GM21528 (cell line): ENCODE data around the gene MTHFD2L.
"Not testable (repeated sequence)": the region's sequence is repeated elsewhere in the genome, so short reads cannot be mapped to it uniquely, and the experiment has no call there.

ENCODE experiments used
- ATAC-seq: cut with Tn5 transposase; IDR thresholded peaks from one replicate; pipeline ENCODE4 v1.9.1; 2021; ENCODE audit warnings: mild to moderate bottlenecking, moderate library complexity; ENCODE audit not compliant: unreplicated experiment, low FRiP score

The MTHFD2L gene

DNA sequence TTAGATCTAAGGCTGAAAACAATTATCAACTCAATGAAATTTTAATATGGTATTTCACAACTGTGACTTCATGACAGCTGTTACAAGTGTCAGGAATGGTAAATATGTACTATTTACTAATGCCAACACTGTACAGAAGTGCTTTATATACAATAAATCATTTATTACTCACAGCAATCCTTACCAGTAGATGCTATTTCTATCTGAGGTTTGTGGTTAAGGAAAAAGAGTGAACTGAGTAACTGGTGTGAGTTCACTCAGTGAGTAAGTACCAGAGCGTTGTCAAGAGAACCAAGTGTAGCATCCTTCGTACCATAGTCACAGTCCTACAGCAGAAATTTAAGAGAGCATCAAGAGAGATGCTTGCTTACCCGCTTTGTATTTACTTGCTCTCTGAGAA lies 23.3 kb downstream of the MTHFD2L start:
- ATAC-seq: no peak

DNA sequence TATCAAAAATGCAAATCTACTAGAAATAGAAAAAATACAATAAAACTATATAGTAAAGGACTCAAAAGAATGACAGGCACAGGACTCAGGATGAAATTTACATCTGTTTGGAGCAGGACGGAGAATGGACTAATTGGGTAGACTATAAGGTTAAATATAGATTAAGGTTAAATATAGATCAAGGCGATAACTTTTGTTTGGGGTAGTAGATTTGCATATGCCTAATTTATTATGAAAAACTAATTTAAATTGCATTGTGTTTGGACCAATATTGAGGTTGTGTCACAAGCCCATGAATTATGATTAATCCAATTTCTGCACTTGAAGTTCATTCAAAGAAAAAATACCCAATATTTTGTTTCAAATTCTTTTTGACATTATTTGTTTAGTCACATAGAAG lies 31.0 kb downstream of the MTHFD2L start:
- no peak for ATAC-seq

DNA sequence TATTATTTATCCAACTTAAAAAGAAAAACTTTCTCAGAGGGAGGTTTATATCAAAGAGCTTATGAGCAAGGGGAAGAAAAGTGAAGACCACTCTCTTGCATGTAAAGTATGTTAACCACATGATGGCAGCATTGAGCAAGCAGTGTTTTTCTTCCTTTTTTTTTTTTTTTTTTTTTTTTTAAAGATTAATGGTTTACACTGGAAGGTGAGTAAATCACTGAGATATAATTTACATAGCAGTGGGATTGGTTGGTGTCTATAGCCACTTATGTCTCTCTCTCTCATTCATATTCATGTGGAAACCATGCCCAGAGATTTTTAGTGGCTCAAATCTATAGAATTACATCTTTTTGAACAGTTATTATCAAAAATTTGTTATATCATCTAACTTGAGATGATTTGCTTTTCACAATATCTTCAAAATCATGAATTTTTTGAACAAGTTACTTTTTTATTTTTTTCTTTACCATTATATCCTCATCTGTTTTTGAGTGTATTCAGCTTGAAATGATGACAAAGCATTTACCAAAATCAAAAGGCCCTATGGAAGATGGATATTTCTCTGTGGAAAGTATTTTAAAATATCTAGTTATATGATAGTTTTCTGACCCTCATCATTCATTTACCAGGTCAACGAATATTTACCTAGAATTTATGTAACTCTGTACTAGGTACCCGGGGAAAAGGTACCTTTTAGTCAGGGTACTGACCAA lies 31.6 kb downstream of the MTHFD2L start:
- no peak for ATAC-seq

DNA sequence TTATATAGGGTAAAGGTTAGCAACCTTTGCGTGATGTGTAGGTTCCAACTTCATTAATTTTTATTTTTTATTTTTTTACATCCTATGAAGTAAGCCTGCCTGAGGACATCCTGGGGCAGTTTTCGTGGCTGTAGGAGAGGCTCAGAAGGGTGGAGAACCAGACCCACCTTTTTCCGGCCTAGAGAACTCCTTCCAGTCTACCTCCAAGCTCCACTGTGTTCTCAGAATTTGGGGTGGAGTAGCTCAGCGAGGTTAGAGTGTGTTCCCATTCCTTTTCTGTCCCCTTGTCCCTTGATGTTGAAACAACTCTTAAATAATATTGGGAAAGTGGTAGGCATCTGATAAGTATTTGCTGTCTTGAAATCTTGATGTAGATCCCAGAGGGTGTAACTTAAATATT lies 32.4 kb downstream of the MTHFD2L start:
- no peak for ATAC-seq

DNA sequence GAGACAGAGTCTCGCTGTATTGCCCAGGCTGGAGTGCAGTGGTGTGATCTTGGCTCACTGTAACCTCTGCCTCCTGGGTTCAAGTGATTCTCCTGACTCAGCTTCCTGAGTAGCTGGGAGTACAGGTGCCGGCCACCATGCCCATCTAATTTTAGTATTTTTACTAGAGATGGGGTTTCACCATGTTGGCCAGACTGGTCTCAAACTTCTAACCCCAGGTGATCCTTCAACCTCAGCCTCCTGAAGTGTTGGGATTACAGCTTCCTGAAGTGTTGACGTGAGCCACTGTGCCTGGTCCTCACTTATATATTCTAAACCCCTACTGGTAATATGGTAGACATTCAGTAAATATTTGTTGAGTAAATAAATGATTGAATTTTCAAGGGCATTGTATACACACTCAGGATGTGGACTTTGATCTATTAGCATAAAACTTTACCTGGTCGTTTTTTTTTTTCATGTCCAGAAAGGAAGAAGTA lies 33.0 kb downstream of the MTHFD2L start:
- no peak for ATAC-seq

DNA sequence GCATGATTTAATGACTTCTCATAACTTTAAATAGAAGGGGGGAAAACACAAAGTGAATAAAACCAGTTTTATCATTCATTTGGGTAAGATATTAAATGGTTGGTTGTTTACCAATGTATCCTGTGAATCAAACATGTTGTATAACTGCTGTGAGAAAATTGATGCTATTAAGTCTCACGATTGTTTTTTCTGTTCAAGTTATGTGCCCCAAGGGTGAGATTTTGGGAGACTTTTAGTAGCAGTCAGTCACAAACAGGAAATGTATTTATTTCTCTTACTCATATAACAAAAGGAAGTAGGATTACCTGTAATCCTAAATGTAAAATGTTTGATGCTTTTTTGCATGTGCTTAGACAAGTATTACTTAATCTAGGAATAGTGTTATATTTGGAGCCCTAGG lies 39.2 kb downstream of the MTHFD2L start:
- peak; percentile 63 for ATAC-seq

DNA sequence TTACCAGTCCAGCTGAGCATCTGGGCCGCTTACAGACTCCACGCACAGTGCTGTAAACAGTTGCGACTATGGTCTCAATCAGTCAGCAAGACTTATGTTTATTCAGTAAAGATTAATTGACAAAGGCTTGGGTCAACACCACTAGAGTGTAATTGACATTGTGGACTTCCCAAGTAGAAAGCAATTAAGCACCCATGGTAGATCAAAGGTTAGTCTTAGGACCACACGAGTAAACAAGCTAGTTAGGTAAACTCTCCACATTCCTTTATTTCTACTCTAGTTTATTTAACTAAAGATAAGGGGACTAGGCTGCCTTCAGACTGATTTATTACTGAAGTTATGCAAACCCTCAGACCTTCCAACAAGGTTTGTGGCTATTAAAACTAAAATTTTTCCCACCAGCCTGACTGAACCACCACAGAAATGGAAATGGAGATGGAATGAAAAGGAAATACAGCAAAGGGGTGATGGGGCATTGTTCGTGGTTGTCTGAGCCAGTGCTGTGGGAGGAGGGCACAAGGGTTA lies 44.2 kb downstream of the MTHFD2L start:
- ATAC-seq: no peak

DNA sequence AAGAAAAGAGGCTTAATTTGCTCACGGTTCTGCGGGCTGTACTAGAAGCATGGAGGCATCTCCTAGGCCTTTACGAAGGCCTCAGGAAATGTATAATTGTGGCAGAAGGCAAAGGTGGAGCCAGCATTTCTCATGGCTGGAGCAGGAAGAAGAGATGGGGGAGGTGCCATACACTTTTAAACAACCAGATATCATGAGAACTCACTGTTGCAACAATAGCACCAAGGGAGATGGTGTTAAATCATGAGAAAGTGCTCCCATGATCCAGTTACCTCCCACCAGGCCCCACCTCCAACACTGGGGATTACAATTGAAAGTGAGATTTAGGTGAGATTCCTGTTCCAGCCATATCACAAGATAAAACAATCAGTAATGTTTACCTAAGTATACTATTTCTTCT lies 45.5 kb downstream of the MTHFD2L start:
- ATAC-seq: no peak

DNA sequence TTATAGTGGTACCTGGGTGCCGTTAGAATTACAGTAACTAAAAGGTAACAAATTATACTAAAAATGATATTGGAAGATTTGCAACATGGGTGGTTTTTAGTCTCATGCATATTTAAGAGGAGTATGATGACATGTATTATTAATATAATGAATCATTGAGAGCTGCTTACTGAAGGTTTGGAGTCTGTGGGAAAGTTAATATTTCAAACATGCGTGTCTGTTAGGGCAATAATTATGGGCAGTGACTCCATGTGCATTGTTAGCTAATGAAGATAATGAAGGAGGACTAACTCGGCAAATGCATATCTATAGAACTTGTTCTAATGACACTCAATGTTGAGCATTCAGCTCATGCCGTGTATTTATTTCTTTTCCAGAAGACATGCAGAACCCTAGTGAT lies 47.1 kb downstream of the MTHFD2L start:
- ATAC-seq: no peak

DNA sequence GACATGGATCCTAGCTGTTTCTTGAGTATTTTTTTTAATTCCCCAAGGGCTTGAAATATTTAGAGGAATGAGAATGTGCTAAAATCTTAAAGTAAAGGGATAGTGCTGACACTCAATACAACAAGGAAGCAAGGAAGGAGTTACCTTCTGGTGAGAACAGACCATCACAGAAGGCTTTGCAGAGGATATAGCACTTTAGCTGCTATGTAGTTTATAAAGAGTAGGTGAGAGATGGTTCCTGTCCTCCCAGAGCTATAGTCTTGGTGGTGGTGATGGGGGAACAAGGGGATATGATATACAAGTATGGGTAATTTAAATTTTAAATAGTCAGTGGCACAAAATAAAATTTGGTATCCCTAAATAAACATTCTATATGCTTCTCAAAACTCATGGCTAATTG lies 47.6 kb downstream of the MTHFD2L start:
- no peak for ATAC-seq

DNA sequence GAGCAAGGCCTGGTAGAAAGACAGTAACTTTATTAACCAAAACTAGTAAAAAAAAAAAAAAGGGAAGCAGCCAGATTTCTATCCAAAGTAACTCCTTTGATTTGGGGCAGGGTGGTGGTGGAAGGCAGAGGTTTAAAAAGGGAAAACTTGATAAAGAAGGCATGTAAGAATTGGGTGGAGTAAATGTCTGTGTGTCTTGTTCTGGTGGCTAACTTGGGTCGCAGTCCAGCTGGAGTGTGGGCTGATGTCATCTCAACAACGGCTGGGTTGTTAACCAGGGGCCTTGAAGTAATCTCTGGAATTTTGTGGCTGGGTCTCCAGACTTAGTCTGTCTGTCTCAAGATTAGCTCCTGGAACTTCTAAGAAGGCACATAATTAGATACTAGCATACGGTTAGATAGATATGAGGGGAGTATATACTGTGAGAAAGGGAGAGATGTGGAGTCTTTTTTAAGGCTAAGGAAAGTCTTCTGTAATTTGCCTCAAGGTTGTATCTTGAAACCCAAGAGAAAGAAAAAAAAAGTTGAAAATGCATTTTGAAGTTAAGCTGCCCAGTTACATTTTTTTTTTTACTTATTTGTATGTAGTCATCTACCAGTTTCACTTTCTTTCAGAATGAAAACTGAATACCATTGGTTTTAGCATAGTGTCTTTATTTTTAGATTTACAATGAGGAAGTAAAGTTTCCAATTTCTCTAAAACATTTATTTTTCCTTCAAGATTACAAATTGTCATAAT lies 48.3 kb downstream of the MTHFD2L start:
- peak; percentile 82 for ATAC-seq

DNA sequence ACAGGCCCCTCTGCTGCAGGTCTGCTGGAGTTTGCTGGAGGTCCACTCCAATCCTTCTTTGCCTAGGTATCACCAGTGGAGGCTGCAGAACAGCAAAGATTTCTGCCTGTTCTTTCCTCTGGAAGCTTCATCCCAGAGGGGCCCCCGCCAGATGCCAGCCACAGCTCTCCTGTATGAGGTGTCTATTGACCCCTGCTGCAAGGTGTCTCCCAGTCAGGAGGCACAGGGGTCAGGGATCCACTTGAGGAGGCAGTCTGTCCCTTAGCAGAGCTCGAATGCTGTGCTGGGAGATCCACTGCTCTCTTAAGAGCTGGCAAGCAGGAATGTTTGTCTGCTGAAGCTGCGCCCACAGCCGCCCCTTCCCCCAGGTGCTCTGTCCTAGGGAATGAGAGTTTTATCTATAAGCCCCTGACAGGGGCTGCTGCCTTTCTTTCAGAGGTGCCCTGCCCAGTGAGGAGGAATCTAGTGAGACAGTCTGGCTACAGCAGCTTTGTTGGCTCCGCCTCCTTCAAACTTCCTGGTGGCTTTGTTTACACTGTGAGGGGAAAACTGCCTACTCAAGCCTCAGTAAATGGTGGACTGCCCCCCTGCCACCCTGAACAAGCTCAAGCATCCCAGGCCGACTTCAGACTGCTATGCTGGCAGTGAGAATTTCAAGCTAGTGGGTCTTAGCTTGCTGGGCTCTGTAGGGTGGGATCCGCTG lies 56.7 kb downstream of the MTHFD2L start:
- ATAC-seq: not testable (repeated sequence)

DNA sequence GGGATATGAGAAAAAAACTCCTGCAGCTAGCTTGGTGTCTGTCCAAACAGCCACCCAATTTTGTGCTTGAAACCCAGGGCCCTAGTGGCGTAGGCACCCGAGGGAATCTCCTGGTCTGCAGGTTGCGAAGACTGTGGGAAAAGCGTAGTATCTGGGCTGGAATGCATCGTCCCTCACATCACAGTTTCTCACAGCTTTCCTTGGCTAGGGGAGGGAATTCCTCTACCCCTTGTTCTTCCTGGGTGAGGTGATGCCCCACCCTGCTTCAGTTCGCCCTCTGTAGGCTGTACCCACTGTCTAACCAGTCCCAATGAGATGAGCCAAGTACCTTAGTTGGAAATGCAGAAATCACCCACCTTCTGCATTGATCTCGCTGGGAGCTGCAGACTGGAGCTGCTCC lies 57.3 kb downstream of the MTHFD2L start:
- not testable (repeated sequence) for ATAC-seq

DNA sequence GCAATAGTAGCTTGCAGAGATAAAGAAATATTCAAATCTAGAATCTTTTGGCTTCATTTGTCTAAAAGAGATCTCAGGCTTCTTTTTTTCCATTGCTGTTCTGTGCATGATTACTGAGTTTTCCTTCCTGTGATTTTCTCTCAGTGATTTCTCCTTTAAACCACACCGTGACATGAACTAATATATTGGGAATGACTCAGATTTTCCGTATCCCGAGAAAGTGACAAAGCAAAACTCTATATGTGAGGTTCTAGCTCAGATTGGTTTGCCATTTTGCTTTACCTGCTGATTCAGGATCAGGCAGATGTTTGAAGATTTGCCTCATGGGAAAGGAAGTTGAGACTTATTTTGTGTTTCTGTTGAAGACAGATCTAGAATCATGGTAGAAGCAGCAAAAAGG lies 59.4 kb downstream of the MTHFD2L start:
- no peak for ATAC-seq

DNA sequence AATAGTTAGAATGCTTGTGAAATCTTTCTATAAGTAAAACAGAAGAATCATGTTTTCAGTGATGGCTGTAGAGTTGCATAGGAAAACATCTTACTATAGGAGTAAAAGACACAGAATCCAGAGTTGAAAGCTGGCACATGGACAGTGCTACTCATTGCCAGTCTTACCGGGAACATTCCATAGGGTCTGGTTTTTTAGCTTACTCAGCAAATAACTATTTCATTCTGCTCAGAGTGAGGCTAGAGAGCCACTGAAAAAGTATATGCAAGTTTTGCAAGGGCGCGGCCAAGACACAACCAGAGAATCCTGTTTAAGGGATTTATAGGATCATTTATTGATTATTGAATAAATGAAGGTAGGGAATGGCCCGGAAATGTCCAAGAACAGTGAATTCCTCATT lies 60.3 kb downstream of the MTHFD2L start:
- no peak for ATAC-seq

DNA sequence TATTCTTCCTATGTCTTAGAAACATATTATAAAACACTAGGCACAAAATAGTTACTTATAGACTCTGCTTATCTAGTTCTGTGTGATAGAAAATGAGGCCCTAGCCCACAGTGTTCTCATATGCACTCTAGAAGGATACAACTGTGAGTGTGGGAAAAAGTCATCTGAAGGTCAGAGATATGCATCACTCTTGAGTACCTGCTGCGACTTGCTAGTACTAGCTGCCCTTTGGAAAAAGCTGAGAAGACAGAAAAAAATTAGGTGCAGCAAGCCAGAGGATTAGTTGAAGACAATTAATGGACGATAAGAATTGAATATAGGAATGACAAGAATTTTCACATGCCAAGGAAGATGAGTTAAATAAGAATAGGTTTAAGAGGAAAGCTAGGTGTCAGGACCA lies 61.3 kb downstream of the MTHFD2L start:
- no peak for ATAC-seq

DNA sequence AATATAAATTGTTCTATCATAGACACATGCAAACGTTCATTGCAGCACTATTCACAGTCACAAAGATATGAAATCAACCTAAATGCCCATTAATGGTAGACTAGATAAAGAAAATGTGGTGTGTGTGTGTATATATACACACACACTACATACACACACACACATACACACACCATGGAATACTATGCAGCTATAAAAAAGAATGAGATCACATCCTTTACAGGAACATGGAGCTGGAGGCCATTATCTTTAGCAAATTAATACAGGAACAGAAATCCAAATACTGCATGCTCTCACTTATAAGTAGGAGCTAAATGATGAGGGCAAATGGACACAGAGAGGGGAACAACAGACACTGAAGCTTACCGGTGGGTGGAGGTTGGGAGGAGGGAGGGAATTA lies 65.2 kb downstream of the MTHFD2L start:
- no peak for ATAC-seq

DNA sequence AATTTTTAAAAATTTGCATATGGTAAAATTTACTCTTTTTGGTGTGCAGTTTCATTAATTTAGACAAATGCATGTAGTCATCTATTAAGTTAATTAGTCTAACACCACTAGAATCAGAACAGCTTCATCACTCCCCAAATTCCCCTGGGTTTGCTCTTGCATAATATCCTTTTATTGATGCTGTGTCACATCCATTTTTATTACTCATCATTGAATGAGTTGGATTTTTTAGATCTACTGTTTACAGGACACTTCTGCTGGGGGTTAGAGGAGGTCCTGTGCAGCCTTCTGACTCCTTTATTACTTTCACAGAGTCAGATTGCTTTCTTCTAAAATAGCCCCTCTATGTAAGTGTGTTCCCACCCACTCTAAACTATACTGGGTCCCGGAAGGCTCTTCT lies 65.9 kb downstream of the MTHFD2L start:
- no peak for ATAC-seq

DNA sequence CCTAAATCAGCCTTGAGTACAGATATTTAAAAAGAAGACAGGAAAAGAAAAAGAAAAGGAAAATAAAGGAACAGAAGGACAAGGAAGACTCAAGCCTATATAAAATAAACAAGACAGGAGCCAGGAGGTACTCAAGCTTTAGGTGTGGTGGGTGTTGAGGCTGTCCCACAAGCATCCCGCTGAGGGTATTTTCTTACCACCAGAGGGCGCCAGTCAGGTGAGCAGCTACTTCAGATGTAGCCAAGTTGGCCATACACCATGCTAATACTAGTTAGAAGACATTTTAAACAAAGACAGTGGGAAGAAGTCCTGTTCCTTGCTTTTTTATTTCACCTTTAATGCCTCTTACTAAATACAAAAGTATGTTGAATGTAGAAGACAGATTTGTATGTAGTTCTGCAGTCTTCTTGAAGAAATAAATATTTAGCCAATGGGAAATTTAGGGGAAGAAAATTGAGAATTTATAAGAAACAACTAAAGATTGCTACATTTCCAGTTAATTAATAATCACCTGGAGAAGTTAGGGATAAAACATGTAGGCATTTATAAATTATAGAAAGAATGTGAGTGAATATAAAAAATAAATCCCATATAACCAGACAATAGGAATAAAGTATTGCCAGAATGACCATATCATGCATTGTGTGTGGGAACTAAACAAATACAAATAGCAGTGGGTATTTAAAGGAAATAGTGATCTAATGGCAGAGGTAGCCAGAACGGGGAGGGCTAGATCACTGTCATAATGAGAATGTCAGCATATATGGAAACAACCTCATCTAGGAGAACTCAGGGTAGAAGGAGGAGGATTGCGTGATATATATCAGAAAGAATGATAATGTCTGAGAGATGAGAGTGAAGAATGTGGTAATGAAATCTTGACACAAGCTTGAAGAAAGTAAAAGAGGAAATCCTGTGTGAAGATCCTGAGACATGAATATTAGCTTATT lies 71.0 kb downstream of the MTHFD2L start:
- peak; percentile 80 for ATAC-seq

DNA sequence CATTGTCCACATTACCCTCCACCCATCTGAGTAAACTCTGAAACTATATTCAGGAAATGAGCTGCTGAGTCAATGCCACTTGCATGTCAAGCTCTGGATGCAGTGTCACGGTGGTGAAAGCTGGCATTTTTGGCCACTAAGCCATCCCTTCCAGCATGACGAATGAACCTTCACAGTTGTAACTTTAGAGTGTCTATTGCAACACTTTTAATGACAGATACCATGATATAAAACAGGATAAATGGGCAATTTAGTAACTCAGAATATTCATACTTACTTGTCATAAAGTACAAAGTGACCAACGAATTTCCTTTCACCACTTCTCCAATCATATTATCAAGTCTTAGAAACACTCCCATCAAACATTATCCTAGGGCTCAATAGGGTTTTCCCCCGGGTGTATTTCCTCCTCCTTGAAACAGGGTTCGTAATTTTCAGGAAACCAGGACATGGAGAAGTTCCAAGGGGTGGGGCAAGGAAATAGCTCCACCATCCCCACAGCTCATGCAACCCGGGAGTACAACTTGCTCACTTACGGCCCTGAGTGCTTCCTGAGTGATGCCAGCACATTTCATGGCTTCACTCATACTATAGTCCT lies 73.1 kb downstream of the MTHFD2L start:
- no peak for ATAC-seq
